Endodermal cell (in vitro differentiated cells): ENCODE data around the gene PRKCZ. TPM values are rescaled to one million over a fixed set of nuclear protein-coding genes. Genes with fewer than 3 reads are reported as not detected.

Experiments
- DNase-seq: peaks from one replicate; pipeline ENCODE4 v3.0.0-alpha.2; 2017
- H3K27ac ChIP-seq: 2 replicates; pipeline ENCODE4 v1.5.1; 2013; ENCODE audit warnings: mild to moderate bottlenecking, low read depth, low read length, moderate library complexity
- H3K27me3 ChIP-seq: 2 replicates; pipeline ENCODE4 v1.6.1; 2013; ENCODE audit warnings: mild to moderate bottlenecking, low read length, moderate library complexity; ENCODE audit not compliant: insufficient read depth, control insufficient read depth, poor library complexity, severe bottlenecking
- H3K36me3 ChIP-seq: 2 replicates; pipeline ENCODE4 v1.7.0; 2013; ENCODE audit warnings: mild to moderate bottlenecking, low read length, moderate library complexity; ENCODE audit not compliant: control insufficient read depth, insufficient read depth
- H3K4me1 ChIP-seq: one replicate; pipeline ENCODE4 v1.7.0; 2013; ENCODE audit warnings: low read length; ENCODE audit not compliant: control insufficient read depth, insufficient read depth
- H3K4me3 ChIP-seq: 2 replicates; pipeline ENCODE4 v1.5.1; 2013; ENCODE audit warnings: mild to moderate bottlenecking, low read length, moderate library complexity
- H3K9ac ChIP-seq: 2 replicates; pipeline ENCODE4 v1.6.1; 2013; ENCODE audit warnings: mild to moderate bottlenecking, low read length, moderate library complexity; ENCODE audit not compliant: poor library complexity, severe bottlenecking; ENCODE audit errors: extremely low read depth
- H3K9me3 ChIP-seq: 2 replicates; pipeline ENCODE4 v1.6.1; 2013; ENCODE audit warnings: mild to moderate bottlenecking, low read length, moderate library complexity; ENCODE audit not compliant: control insufficient read depth
- H3K27ac Mint-ChIP-seq: 2 replicates; pipeline ENCODE4 v1.8.0; 2020; ENCODE audit warnings: mixed read lengths
- H3K27me3 Mint-ChIP-seq: 2 replicates; pipeline ENCODE4 v1.8.0; 2021; ENCODE audit warnings: mild to moderate bottlenecking, mixed read lengths; ENCODE audit not compliant: insufficient read depth
- H3K36me3 Mint-ChIP-seq: 2 replicates; pipeline ENCODE4 v1.8.0; 2020; ENCODE audit warnings: low read depth, mixed read lengths
- H3K4me1 Mint-ChIP-seq: 2 replicates; pipeline ENCODE4 v1.8.0; 2020; ENCODE audit warnings: mixed read lengths
- H3K4me3 Mint-ChIP-seq: 2 replicates; pipeline ENCODE4 v1.8.0; 2020; ENCODE audit warnings: mild to moderate bottlenecking, moderate library complexity, mixed read lengths
- H3K9me3 Mint-ChIP-seq: 2 replicates; pipeline ENCODE4 v1.8.0; 2020; ENCODE audit warnings: mild to moderate bottlenecking, mixed read lengths
- WGBS, 2 experiments: methylation state at CpG; one replicate each; pipeline versions ENCODE4 v1.1.5 to v1.1.7; 2013; ENCODE audit warnings: missing lambda C conversion rate in 2 of 2, mixed read lengths in 1 of 2; ENCODE audit not compliant: insufficient coverage in 1 of 2, insufficient read length in 1 of 2; 5-methylcytosine and 5-hydroxymethylcytosine counted together
- total RNA-seq, 2 donors: library from RNA; stranded (reverse); fragmentation: NEBNext Ultra II Directional in 1 of 2; extraction: Animal tissue kit (Norgen Biotek cat#: 25700) in 1 of 2; gene quantifications; 2 replicates in 1 of 2; 3 replicates in 1 of 2; pipeline ENCODE4 v1.2.1, GENCODE V29; 2021
- TF ChIP-seq, protein P1 (sequence below): fragments of 200-600 bp; sonication (generic); conservative IDR thresholded peaks from 2 replicates; pipeline ENCODE4 v1.5.0; 2021; ENCODE audit warnings: antibody characterized with exemption, mild to moderate bottlenecking

PRKCZ gene
- total RNA-seq, 2 donors from 2014 or later = 49.9 to 68.5 TPM

- Mint-ChIP-seq H3K9me3 (no peaks in the 10 kb centered on the region), H3K27ac (no peak overlapping the region), H3K4me1 (peaks cover 5% of the 10 kb centered on the region), H3K27me3 (no peaks in the 10 kb centered on the region), H3K36me3 (peaks cover 2% of the 10 kb centered on the region), H3K4me3 (no peak overlapping the region)
- no peak overlapping the region for H3K9ac ChIP-seq
- WGBS, 2 experiments = 93 to 96% methylated on average over 3 to 10 of the region's 10 CpGs
- TF ChIP-seq, protein P1, sequence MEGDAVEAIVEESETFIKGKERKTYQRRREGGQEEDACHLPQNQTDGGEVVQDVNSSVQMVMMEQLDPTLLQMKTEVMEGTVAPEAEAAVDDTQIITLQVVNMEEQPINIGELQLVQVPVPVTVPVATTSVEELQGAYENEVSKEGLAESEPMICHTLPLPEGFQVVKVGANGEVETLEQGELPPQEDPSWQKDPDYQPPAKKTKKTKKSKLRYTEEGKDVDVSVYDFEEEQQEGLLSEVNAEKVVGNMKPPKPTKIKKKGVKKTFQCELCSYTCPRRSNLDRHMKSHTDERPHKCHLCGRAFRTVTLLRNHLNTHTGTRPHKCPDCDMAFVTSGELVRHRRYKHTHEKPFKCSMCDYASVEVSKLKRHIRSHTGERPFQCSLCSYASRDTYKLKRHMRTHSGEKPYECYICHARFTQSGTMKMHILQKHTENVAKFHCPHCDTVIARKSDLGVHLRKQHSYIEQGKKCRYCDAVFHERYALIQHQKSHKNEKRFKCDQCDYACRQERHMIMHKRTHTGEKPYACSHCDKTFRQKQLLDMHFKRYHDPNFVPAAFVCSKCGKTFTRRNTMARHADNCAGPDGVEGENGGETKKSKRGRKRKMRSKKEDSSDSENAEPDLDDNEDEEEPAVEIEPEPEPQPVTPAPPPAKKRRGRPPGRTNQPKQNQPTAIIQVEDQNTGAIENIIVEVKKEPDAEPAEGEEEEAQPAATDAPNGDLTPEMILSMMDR = no peak
- H3K4me3 ChIP-seq = no peak overlapping the region
- H3K36me3 ChIP-seq = no peaks in the 10 kb centered on the region
- no peaks in the 10 kb centered on the region for H3K9me3 ChIP-seq
- H3K27ac ChIP-seq = no peak overlapping the region
- peaks cover 5% of the 10 kb centered on the region for H3K4me1 ChIP-seq
- no peak for DNase-seq
- no peaks in the 10 kb centered on the region for H3K27me3 ChIP-seq
Measured at GRCh38 chr1:2197707-2198165, 147.5 kb downstream of the PRKCZ start.

DNA sequence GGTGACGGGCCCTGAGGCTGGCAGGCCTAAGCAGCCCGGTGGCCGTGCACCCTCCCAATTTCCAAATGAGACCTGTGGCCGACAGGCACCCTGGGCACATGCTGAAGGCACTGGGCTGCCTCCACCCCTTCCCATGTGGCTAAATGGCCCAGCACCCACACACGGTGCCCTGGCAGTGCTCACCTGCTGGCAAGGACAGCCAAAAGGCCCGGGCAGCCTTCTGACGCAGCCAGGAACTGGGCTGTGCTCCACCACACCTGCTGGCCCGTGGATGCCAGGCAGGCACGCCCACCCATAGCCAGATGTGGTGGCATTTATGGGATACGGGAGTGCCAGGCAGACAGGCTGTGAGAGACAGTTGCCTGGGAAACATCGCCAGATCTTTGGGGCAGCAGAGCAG lies 148.4 kb downstream of the PRKCZ start:
- H3K27me3 Mint-ChIP-seq = no peaks in the 10 kb centered on the region
- H3K27ac Mint-ChIP-seq = no peak overlapping the region
- no peak overlapping the region for H3K27ac ChIP-seq
- H3K4me1 Mint-ChIP-seq = peaks cover 4% of the 10 kb centered on the region
- peaks cover 1% of the 10 kb centered on the region for H3K4me1 ChIP-seq
- H3K9ac ChIP-seq = no peak overlapping the region
- TF ChIP-seq, protein P1 = no peak
- H3K9me3 ChIP-seq = no peaks in the 10 kb centered on the region
- no peaks in the 10 kb centered on the region for H3K36me3 Mint-ChIP-seq
- no peak for DNase-seq
- no peaks in the 10 kb centered on the region for H3K9me3 Mint-ChIP-seq
- H3K4me3 ChIP-seq = no peak overlapping the region
- no peaks in the 10 kb centered on the region for H3K27me3 ChIP-seq
- 89 to 92% methylated on average over 11 of the region's 11 CpGs for WGBS, 2 experiments
- no peak overlapping the region for H3K4me3 Mint-ChIP-seq
- no peaks in the 10 kb centered on the region for H3K36me3 ChIP-seq

DNA sequence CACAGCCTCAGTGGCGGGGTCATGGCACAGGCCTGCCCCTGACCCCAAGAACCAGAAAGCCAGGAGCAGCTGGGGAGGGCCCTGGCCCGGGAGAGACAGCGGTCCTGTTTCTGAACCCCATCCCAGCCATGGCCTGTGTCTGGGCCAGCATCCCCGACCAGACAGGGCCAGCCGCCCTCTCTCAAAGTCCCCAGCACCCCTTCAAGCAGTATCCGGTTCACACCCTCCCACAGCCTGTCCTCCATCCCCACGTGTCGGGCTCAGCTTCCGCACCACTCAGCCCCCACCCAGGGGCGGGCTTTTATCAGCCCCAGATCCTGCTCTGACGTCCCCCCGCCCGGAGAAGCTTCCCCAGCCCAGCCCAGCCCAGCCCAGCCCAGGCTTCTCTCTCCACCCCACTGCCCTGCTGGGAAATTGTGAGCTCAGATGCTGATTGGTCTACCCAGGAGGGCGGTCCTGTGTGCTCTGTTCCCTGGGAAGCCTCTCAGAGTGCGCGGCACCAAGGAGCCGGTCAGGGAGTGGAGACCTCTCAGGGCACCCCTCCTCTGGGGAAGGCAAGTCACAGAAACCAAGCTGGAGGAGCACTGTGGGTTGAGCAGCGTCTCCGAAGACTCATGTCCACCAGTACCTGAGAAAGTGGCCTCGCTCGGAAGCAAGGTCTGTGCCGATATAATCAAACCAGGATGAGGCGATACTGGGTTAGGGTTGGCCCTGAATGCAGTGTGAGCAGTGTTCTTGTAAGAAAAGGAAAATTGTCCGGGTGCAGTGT lies 149.0 kb downstream of the PRKCZ start:
- peak overlapping the region; percentile 78 for H3K4me3 ChIP-seq
- H3K9me3 ChIP-seq = no peaks in the 10 kb centered on the region
- H3K9ac ChIP-seq = no peak overlapping the region
- Mint-ChIP-seq H3K4me1 (peaks cover 5% of the 10 kb centered on the region), H3K9me3 (no peaks in the 10 kb centered on the region), H3K36me3 (no peaks in the 10 kb centered on the region), H3K4me3 (peak overlapping the region; percentile 58), H3K27me3 (no peaks in the 10 kb centered on the region), H3K27ac (peak overlapping the region; percentile 91)
- H3K36me3 ChIP-seq = no peaks in the 10 kb centered on the region
- DNase-seq = peak; percentile 93
- 50 to 54% methylated on average over 13 to 24 of the region's 24 CpGs for WGBS, 2 experiments
- TF ChIP-seq, protein P1 = peak; percentile 28
- no peaks in the 10 kb centered on the region for H3K27me3 ChIP-seq
- no peaks in the 10 kb centered on the region for H3K4me1 ChIP-seq
- H3K27ac ChIP-seq = no peak overlapping the region
